ENCODE data around the gene PAPOLB. TPM values are rescaled to one million over a fixed set of nuclear protein-coding genes. Genes with fewer than 3 reads are reported as not detected.
A peak's percentile ranks its signal among the peaks of the same experiment; 100 is the strongest.

The PAPOLB gene
- total RNA-seq, 4 donors from 2014 or later: 0.11 to 0.30 TPM; not detected in 2

DNA sequence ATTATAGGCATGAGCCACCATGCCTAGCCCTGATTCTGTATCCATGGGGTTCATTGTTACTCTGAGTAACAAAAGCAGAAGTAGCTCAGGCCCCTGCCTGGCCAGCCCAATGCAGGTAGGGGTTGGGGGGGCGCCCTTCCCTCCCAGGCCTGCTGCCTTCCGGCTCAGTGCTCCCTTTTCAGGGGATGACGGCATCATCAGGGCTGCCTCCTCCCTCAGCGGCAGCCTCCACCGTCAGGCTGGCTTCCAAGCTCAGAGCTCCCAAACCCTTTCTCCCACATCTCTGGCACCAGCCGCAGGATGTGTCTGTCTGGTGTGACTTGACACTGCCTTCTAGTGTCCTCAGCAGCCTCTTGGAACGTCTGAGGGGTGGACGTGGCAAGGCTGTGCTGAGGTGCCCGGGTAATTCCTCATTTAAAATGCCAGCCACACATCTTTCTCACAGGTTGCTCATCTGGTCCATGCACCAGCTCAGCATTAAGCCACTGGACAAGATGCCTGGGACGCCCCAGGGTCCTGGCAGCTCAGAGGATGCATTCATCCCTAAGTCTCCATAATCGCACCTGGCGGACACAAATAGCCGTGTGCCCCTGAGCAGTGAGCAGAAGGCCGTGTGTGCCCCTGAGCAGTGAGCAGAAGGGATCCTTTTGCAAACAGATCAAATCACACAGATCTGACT lies 38.2 kb downstream of the PAPOLB start:
- no peaks in the 10 kb centered on the region for H3K9me3 ChIP-seq
- WGBS: 62% methylated on average over 7 of the region's 14 CpGs
- no peak for TF ChIP-seq EP300 (IDR thresholded peaks at IDR 0.05)
- TF ChIP-seq, protein P1, sequence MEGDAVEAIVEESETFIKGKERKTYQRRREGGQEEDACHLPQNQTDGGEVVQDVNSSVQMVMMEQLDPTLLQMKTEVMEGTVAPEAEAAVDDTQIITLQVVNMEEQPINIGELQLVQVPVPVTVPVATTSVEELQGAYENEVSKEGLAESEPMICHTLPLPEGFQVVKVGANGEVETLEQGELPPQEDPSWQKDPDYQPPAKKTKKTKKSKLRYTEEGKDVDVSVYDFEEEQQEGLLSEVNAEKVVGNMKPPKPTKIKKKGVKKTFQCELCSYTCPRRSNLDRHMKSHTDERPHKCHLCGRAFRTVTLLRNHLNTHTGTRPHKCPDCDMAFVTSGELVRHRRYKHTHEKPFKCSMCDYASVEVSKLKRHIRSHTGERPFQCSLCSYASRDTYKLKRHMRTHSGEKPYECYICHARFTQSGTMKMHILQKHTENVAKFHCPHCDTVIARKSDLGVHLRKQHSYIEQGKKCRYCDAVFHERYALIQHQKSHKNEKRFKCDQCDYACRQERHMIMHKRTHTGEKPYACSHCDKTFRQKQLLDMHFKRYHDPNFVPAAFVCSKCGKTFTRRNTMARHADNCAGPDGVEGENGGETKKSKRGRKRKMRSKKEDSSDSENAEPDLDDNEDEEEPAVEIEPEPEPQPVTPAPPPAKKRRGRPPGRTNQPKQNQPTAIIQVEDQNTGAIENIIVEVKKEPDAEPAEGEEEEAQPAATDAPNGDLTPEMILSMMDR (IDR thresholded peaks at IDR 0.05): no peak
- TF ChIP-seq POLR2A (IDR thresholded peaks at IDR 0.05): no peak
- TF ChIP-seq POLR2AphosphoS5 (IDR thresholded peaks at IDR 0.05): no peak
- H3K27me3 ChIP-seq: no peaks in the 10 kb centered on the region
- no peak overlapping the region for H3K27ac ChIP-seq
- no peaks in the 10 kb centered on the region for H3K36me3 ChIP-seq
- H3K4me1 ChIP-seq: peaks cover 4% of the 10 kb centered on the region
- DNase-seq (ENCODE audit: low spot score in 2 of 2): peak in 1 of 2 donors; percentile 71
- H3K4me3 ChIP-seq: no peak overlapping the region

DNA sequence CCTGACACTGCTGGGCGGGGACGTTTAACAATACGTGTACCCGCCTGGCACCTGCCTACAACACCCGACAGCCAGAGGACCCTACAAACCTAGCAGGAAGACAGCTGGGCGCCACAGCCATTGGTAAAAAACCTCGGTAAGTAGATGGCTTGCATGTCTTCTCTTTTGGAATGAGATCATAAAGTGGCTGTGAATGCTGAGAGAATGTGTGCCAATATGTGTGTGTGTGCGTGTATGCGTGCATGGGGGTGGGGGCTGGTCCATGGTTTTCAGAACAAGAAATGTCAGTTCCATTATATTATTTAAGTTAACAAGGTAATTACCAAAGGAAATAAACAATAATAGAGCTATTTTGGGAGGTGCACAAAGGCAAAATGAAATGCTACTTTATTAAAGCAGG lies 39.2 kb downstream of the PAPOLB start:
- no peak overlapping the region for H3K4me3 ChIP-seq
- WGBS: 82% methylated on average over 9 of the region's 9 CpGs
- no peaks in the 10 kb centered on the region for H3K27me3 ChIP-seq

DNA sequence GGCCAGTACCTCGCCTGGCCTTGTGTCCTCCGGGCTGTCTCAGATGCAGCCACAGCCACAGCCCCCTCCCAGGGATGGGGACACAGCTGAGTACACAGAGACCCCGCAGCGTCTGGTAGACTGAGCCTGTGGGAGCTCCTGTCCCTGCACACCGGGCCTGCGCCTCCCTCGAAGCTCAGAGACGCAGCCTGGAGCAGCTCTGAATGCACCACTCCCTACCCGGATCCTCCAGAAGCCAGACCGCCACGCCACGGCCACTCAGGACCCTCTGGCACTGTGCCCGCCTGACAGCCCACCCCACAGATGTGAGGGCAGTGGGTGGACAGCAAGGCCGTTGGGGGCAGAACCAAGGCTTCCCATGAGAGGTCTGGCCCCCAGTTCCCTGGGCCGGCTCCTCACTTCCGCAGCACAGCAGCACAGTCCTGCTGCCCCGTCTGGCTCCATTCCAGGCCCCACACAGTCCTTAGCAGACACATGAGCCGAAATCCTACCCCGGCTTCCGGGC lies 40.8 kb downstream of the PAPOLB start:
- Histone ChIP-seq H3K27me3 (peaks cover 6% of the 10 kb centered on the region), H3K4me3 (no peak overlapping the region), H3K9me3 (no peaks in the 10 kb centered on the region), H3K27ac (no peak overlapping the region), H3K4me1 (peaks cover 4% of the 10 kb centered on the region), H3K36me3 (no peaks in the 10 kb centered on the region)
- DNase-seq (ENCODE audit: low spot score in 2 of 2): no peak
- no peak for TF ChIP-seq EP300 (IDR thresholded peaks at IDR 0.05)
- TF ChIP-seq, protein P1 (IDR thresholded peaks at IDR 0.05): no peak
- TF ChIP-seq POLR2AphosphoS5 (IDR thresholded peaks at IDR 0.05): no peak
- TF ChIP-seq POLR2A (IDR thresholded peaks at IDR 0.05): no peak
- WGBS: 79% methylated on average over 10 of the region's 20 CpGs

More for the DNA sequence above, 39.2 kb downstream of the PAPOLB start:
- H3K27ac ChIP-seq: no peak overlapping the region
- no peaks in the 10 kb centered on the region for H3K36me3 ChIP-seq
- no peak for DNase-seq (ENCODE audit: low spot score in 2 of 2)
- no peak for TF ChIP-seq POLR2AphosphoS5 (IDR thresholded peaks at IDR 0.05)
- TF ChIP-seq, protein P1 (IDR thresholded peaks at IDR 0.05): no peak
- no peak for TF ChIP-seq POLR2A (IDR thresholded peaks at IDR 0.05)
- no peaks in the 10 kb centered on the region for H3K9me3 ChIP-seq
- H3K4me1 ChIP-seq: peaks cover 4% of the 10 kb centered on the region

DNA sequence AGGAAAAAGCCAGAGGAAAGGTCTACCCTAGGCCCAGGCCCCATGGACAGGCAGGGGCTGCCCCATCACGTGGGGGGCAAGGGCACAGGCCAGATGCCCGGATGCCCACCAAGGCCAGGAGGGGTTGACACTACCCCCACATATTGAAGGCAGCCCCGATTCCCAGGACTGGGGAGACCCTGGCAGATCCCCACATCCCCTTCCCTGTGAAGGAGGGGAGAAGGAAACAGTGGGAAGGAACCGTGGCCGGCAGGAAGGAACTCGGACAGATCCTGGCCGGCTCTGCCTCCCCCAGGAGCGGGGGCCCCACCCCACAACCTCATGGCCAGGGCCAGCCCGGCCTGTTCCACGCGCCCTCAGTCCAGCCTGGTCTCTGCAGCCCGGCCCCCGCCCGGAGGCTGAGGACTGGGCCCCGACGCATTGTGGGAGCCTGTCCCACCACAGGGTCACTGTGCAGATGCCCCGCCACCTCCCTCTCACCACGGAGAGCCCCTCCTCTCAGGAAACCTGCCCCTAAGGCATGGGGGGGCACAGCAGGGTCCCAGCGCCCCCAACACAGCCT lies 41.3 kb downstream of the PAPOLB start:
- 80% methylated on average over 15 of the region's 19 CpGs for WGBS
- TF ChIP-seq EP300 (IDR thresholded peaks at IDR 0.05) (no peak), POLR2AphosphoS5 (IDR thresholded peaks at IDR 0.05) (no peak)
- TF ChIP-seq, protein P1 (IDR thresholded peaks at IDR 0.05): no peak
- H3K27ac ChIP-seq: no peak overlapping the region
- H3K36me3 ChIP-seq: no peaks in the 10 kb centered on the region
- no peaks in the 10 kb centered on the region for H3K9me3 ChIP-seq
- H3K4me1 ChIP-seq: peaks cover 4% of the 10 kb centered on the region
- no peak for DNase-seq (ENCODE audit: low spot score in 2 of 2)
- no peak overlapping the region for H3K4me3 ChIP-seq
- H3K27me3 ChIP-seq: peaks cover 9% of the 10 kb centered on the region

DNA sequence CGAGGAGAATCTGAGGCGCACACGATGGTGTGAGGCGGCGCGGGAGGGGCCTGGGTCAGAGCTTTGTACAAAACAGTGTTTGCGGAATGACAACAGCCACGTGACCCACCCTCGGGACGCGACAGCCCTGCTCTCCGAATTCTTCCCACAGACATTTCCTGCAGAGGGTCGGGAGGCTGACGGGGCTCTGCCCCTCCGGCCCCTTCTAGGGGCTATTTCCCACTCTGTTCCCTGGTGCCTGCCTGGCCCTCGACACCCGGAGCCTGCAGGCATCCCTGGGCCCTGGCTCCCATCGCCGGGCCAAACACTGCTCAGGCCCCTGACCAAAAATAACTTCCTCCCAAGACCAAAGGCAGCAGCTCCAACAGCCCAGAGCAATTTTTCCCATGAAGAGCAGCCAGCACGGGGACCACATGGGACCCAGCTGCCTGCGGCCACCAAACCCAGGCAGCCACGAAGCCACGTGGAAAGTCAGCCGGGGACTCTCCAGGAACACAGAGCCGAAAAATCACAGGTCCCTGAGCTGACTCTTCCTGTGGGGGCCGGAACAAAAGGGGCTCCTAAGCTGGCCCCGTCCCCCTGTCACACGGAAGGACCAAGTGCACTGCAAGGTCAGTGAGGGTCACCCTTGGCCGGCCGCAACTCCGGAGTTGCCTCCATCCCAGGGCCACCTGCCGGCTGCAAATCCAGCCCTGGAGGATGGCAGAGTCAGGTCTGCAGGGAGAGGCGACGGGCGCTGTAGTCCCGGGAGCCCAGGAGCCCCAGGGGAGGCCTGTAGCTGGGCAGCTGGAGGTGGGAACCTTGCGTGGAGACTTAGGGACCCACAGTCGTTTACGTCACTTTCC lies 42.0 kb downstream of the PAPOLB start:
- TF ChIP-seq POLR2A (IDR thresholded peaks at IDR 0.05) (no peak), EP300 (IDR thresholded peaks at IDR 0.05) (no peak), POLR2AphosphoS5 (IDR thresholded peaks at IDR 0.05) (no peak)
- TF ChIP-seq, protein P1 (IDR thresholded peaks at IDR 0.05): no peak
- Histone ChIP-seq H3K27me3 (peaks cover 15% of the 10 kb centered on the region), H3K9me3 (no peaks in the 10 kb centered on the region), H3K36me3 (no peaks in the 10 kb centered on the region), H3K4me3 (no peak overlapping the region), H3K27ac (no peak overlapping the region), H3K4me1 (peaks cover 4% of the 10 kb centered on the region)
- peak in 1 of 2 donors; percentile 74 for DNase-seq (ENCODE audit: low spot score in 2 of 2)
- WGBS: 75% methylated on average over 35 of the region's 39 CpGs

Data from suprapubic skin (tissue), 4 donors.